ENCODE data around the gene USH2A. TPM values are rescaled to one million over a fixed set of nuclear protein-coding genes. Genes with fewer than 3 reads are reported as not detected.

Gene USH2A
- total RNA-seq (2014; rRNA removed; shearing (Covaris generic)), result 0.02 TPM in 1 of 2 replicates, not detected in the other
- polyA plus RNA-seq (2014; cell fraction: nucleus; rRNA removed), result not detected in 2 replicates

GRCh38 chr1:216422821-216423520 is at the start of gene USH2A:
USH2A (minus strand) TSS chr1:216423448; CDS start chr1:216422336, 1,112 bp downstream.
- no peak for DNase-seq (ENCODE audit: extremely low read depth, low read depth)

- DNase-seq (ENCODE audit: extremely low read depth, low read depth), result no peak
Observed at GRCh38 chr1:216466162-216466801, 43.0 kb upstream of the USH2A start.

GRCh38 chr1:216464489-216464888 is 41.2 kb upstream of the USH2A start:
- DNase-seq (ENCODE audit: extremely low read depth, low read depth), result peak; percentile 41

- DNase-seq (ENCODE audit: extremely low read depth, low read depth), result peak; percentile 28
Observed at GRCh38 chr1:216462066-216462775, 39.0 kb upstream of the USH2A start.

- DNase-seq (ENCODE audit: extremely low read depth, low read depth), result no peak
Observed at GRCh38 chr1:216461466-216461865, 38.2 kb upstream of the USH2A start.

GRCh38 chr1:216459651-216460207 is 36.5 kb upstream of the USH2A start:
- DNase-seq (ENCODE audit: extremely low read depth, low read depth), result no peak

GRCh38 chr1:216458812-216459211 is 35.6 kb upstream of the USH2A start:
- no peak for DNase-seq (ENCODE audit: extremely low read depth, low read depth)

GRCh38 chr1:216457356-216457755 is 34.1 kb upstream of the USH2A start:
- no peak for DNase-seq (ENCODE audit: extremely low read depth, low read depth)

- no peak for DNase-seq (ENCODE audit: extremely low read depth, low read depth)
Observed at GRCh38 chr1:216456682-216457081, 33.4 kb upstream of the USH2A start.

GRCh38 chr1:216453777-216454176 is 30.5 kb upstream of the USH2A start:
- DNase-seq (ENCODE audit: extremely low read depth, low read depth), result no peak

- no peak for DNase-seq (ENCODE audit: extremely low read depth, low read depth)
Observed at GRCh38 chr1:216450227-216450626, 27.0 kb upstream of the USH2A start.

- DNase-seq (ENCODE audit: extremely low read depth, low read depth), result no peak
Observed at GRCh38 chr1:216448011-216448510, 24.8 kb upstream of the USH2A start.

- no peak for DNase-seq (ENCODE audit: extremely low read depth, low read depth)
Observed at GRCh38 chr1:216437603-216438002, 14.4 kb upstream of the USH2A start.

GRCh38 chr1:216434232-216434631 is 11.0 kb upstream of the USH2A start:
- no peak for DNase-seq (ENCODE audit: extremely low read depth, low read depth)

- DNase-seq (ENCODE audit: extremely low read depth, low read depth), result no peak
Observed at GRCh38 chr1:216433175-216433574, 9.9 kb upstream of the USH2A start.

- no peak for DNase-seq (ENCODE audit: extremely low read depth, low read depth)
Observed at GRCh38 chr1:216430744-216431143, 7.5 kb upstream of the USH2A start.

- DNase-seq (ENCODE audit: extremely low read depth, low read depth), result no peak
Observed at GRCh38 chr1:216425577-216425976, 2.3 kb upstream of the USH2A start.

GRCh38 chr1:216420746-216421145 is 2.5 kb downstream of the USH2A start:
- DNase-seq (ENCODE audit: extremely low read depth, low read depth), result no peak

- no peak for DNase-seq (ENCODE audit: extremely low read depth, low read depth)
Observed at GRCh38 chr1:216420263-216420662, 3.0 kb downstream of the USH2A start.

GRCh38 chr1:216416488-216416887 is 6.8 kb downstream of the USH2A start:
- DNase-seq (ENCODE audit: extremely low read depth, low read depth), result no peak

- no peak for DNase-seq (ENCODE audit: extremely low read depth, low read depth)
Observed at GRCh38 chr1:216410026-216410425, 13.2 kb downstream of the USH2A start.
